Neural cell (in vitro differentiated cells): ENCODE measurements around the gene IGLL5. TPM values are rescaled to one million over a fixed set of nuclear protein-coding genes. Genes with fewer than 3 reads are reported as not detected.
"Not testable (repeated sequence)": the region's sequence is repeated elsewhere in the genome, so short reads cannot be mapped to it uniquely, and the experiment has no call there.

Source experiments
- H2AFZ ChIP-seq: fragments of 200-600, 300-800 bp; sonication (generic), shearing (Covaris generic); 2 replicates; pipeline ENCODE4 v1.6.0; 2014; ENCODE audit warnings: low read depth, mild to moderate bottlenecking, antibody characterized with exemption, low read length, moderate library complexity
- H3F3A ChIP-seq: fragments of 200-600 bp; shearing (Covaris generic); 2 replicates; pipeline ENCODE4 v1.6.1; 2016; ENCODE audit warnings: mild to moderate bottlenecking, moderate library complexity, mixed read lengths, antibody characterized with exemption, low read length; ENCODE audit not compliant: insufficient read depth, poor library complexity, severe bottlenecking
- H3K27ac ChIP-seq: fragments of 200-600, 300-800 bp; sonication (generic), shearing (Covaris generic); 2 replicates; pipeline ENCODE4 v1.5.1; 2014; ENCODE audit warnings: mild to moderate bottlenecking, low read length, moderate library complexity
- H3K27me3 ChIP-seq: fragments of 300-800, 200-600 bp; sonication (generic), shearing (Covaris generic); 2 replicates; pipeline ENCODE4 v1.6.0; 2014; ENCODE audit warnings: mild to moderate bottlenecking, low read depth, low read length, moderate library complexity; ENCODE audit not compliant: insufficient read depth
- H3K36me3 ChIP-seq: fragments of 300-800, 200-600 bp; sonication (generic), shearing (Covaris generic); 2 replicates; pipeline ENCODE4 v1.5.1; 2014; ENCODE audit warnings: mild to moderate bottlenecking, antibody characterized with exemption, low read length, moderate library complexity; ENCODE audit not compliant: insufficient read depth
- H3K4me2 ChIP-seq: fragments of 300-800, 200-600 bp; sonication (generic), shearing (Covaris generic); 2 replicates; pipeline ENCODE4 v1.6.0; 2014; ENCODE audit warnings: mild to moderate bottlenecking, low read length
- H3K4me3 ChIP-seq: fragments of 300-800, 200-600 bp; sonication (generic), shearing (Covaris generic); 2 replicates; pipeline ENCODE4 v1.5.1; 2014; ENCODE audit warnings: mild to moderate bottlenecking, low read length, moderate library complexity
- H3K79me2 ChIP-seq: fragments of 200-600 bp; shearing (Covaris generic); replicated peaks from 2 replicates; pipeline ENCODE4 v1.6.0; 2014; ENCODE audit warnings: mild to moderate bottlenecking, low read length, moderate library complexity; ENCODE audit not compliant: insufficient read depth
- H3K9ac ChIP-seq: fragments of 300-800, 200-600 bp; sonication (generic), shearing (Covaris generic); 2 replicates; pipeline ENCODE4 v1.6.1; 2016; ENCODE audit warnings: mild to moderate bottlenecking, low read length, mixed read lengths
- H3K9me2 ChIP-seq: fragments of 200-600 bp; shearing (Covaris generic); 2 replicates; pipeline ENCODE4 v1.6.1; 2016; ENCODE audit warnings: mild to moderate bottlenecking, low read length, mixed read lengths; ENCODE audit not compliant: insufficient read depth
- H3K9me3 ChIP-seq: fragments of 200-600, 300-800 bp; sonication (generic), shearing (Covaris generic); 2 replicates; pipeline ENCODE4 v1.6.1; 2016; ENCODE audit warnings: mild to moderate bottlenecking, mixed run types, low read length, moderate library complexity, mixed read lengths
- H4K20me1 ChIP-seq: fragments of 200-600 bp; shearing (Covaris generic); 2 replicates; pipeline ENCODE4 v1.6.1; 2016; ENCODE audit warnings: mild to moderate bottlenecking, mixed run types; ENCODE audit not compliant: insufficient read depth
- CTCF ChIP-seq: fragments of 450-650 bp; IDR thresholded peaks from 2 replicates; pipeline ENCODE4 v1.5.1; 2014; ENCODE audit warnings: antibody characterized with exemption, mild to moderate bottlenecking, moderate library complexity; ENCODE audit not compliant: poor library complexity, severe bottlenecking
- EP300 ChIP-seq: fragments of 450-650 bp; conservative IDR thresholded peaks from 2 replicates; pipeline ENCODE4 v1.6.1; 2014; ENCODE audit warnings: antibody characterized with exemption, mild to moderate bottlenecking, moderate library complexity; ENCODE audit not compliant: poor library complexity, severe bottlenecking
- EZH2 ChIP-seq: fragments of 200-600, 300-800 bp; shearing (Covaris generic), sonication (generic); IDR thresholded peaks from 2 replicates; pipeline ENCODE4 v1.6.1; 2014; ENCODE audit warnings: antibody characterized with exemption, low read length, borderline replicate concordance, mild to moderate bottlenecking; ENCODE audit not compliant: insufficient read depth, poor library complexity, severe bottlenecking
- MXI1 ChIP-seq: fragments of 450-650 bp; conservative IDR thresholded peaks from 2 replicates; pipeline ENCODE4 v1.6.1; 2014; ENCODE audit warnings: antibody characterized with exemption, mild to moderate bottlenecking; ENCODE audit not compliant: poor library complexity, severe bottlenecking
- POLR2AphosphoS5 ChIP-seq: IDR thresholded peaks from 2 replicates; pipeline ENCODE4 v1.6.1; 2012
- RAD21 ChIP-seq: fragments of 450-650 bp; conservative IDR thresholded peaks from 2 replicates; pipeline ENCODE4 v1.6.1; 2014; ENCODE audit warnings: antibody characterized with exemption, mild to moderate bottlenecking, moderate library complexity
- REST ChIP-seq: IDR thresholded peaks from 2 replicates; pipeline ENCODE4 v1.6.1; 2012; ENCODE audit warnings: borderline replicate concordance
- SMC3 ChIP-seq: fragments of 450-650 bp; conservative IDR thresholded peaks from 2 replicates; pipeline ENCODE4 v1.6.1; 2014; ENCODE audit warnings: antibody characterized with exemption, mild to moderate bottlenecking, moderate library complexity; ENCODE audit not compliant: poor library complexity
- TAF1 ChIP-seq: IDR thresholded peaks from 2 replicates; pipeline ENCODE4 v1.6.1; 2012; ENCODE audit warnings: low read depth
- polyA plus RNA-seq: library from polyadenylated mRNA; depleted of rRNA; stranded (reverse); fragments of >200 nt; gene quantifications from 2 replicates; pipeline ENCODE4 v1.2.3, GENCODE V29; 2014

IGLL5 gene
- polyA plus RNA-seq, 1 donor from 2014 or later = 0.19 TPM

- no peak for TF ChIP-seq EP300
- no peak for TF ChIP-seq EZH2
- no peak for TF ChIP-seq POLR2AphosphoS5
- no peak for TF ChIP-seq CTCF
- no peak for TF ChIP-seq MXI1
- no peak for TF ChIP-seq REST
- no peak for TF ChIP-seq SMC3
- no peak for TF ChIP-seq RAD21
- no peak for TF ChIP-seq TAF1
- no peaks in the 10 kb centered on the region for H3K79me2 ChIP-seq
- H3K9me2 ChIP-seq = no peaks in the 10 kb centered on the region
- no peak overlapping the region for H3K4me2 ChIP-seq
- no peaks in the 10 kb centered on the region for H3K36me3 ChIP-seq
- no peaks in the 10 kb centered on the region for H3F3A ChIP-seq
- H3K4me3 ChIP-seq = no peak overlapping the region
- no peaks in the 10 kb centered on the region for H3K27me3 ChIP-seq
- no peak overlapping the region for H3K9ac ChIP-seq
- H3K27ac ChIP-seq = no peak overlapping the region
- H3K9me3 ChIP-seq = no peaks in the 10 kb centered on the region
- no peaks in the 10 kb centered on the region for H4K20me1 ChIP-seq
- H2AFZ ChIP-seq = no peak overlapping the region
Measured at GRCh38 chr22:22902247-22903001, 14.8 kb downstream of the IGLL5 start.

GRCh38 chr22:22903355-22903777 is 15.8 kb downstream of the IGLL5 start:
- no peaks in the 10 kb centered on the region for H3K9me3 ChIP-seq
- no peaks in the 10 kb centered on the region for H4K20me1 ChIP-seq
- no peaks in the 10 kb centered on the region for H3K79me2 ChIP-seq
- TF ChIP-seq SMC3 (no peak), TAF1 (no peak), EZH2 (no peak), MXI1 (no peak), EP300 (no peak)
- H3K4me2 ChIP-seq = no peak overlapping the region
- no peak overlapping the region for H3K27ac ChIP-seq
- H3F3A ChIP-seq = no peaks in the 10 kb centered on the region
- H2AFZ ChIP-seq = no peak overlapping the region
- H3K4me3 ChIP-seq = no peak overlapping the region
- no peaks in the 10 kb centered on the region for H3K9me2 ChIP-seq
- H3K9ac ChIP-seq = no peak overlapping the region
- H3K36me3 ChIP-seq = no peaks in the 10 kb centered on the region
- H3K27me3 ChIP-seq = no peaks in the 10 kb centered on the region

- not testable (repeated sequence) for H4K20me1 ChIP-seq, H3K9me3 ChIP-seq, H3K9me2 ChIP-seq, H3K4me2 ChIP-seq, H3K4me3 ChIP-seq, H3K9ac ChIP-seq, H3F3A ChIP-seq, H3K79me2 ChIP-seq, H3K27me3 ChIP-seq, H3K27ac ChIP-seq, H3K36me3 ChIP-seq, H2AFZ ChIP-seq
Measured at GRCh38 chr22:22903781-22904192, 16.2 kb downstream of the IGLL5 start.

GRCh38 chr22:22904736-22905135 is 17.1 kb downstream of the IGLL5 start:
- not testable (repeated sequence) for H3K27me3 ChIP-seq, H3K36me3 ChIP-seq, H4K20me1 ChIP-seq, H3F3A ChIP-seq, H3K9me2 ChIP-seq, H3K4me3 ChIP-seq, H3K4me2 ChIP-seq, H3K9ac ChIP-seq, H3K27ac ChIP-seq, H3K9me3 ChIP-seq, H2AFZ ChIP-seq, H3K79me2 ChIP-seq

- not testable (repeated sequence) for H3K79me2 ChIP-seq, H3F3A ChIP-seq, H3K4me2 ChIP-seq, H3K9me2 ChIP-seq, H3K27ac ChIP-seq, H3K9ac ChIP-seq, H3K36me3 ChIP-seq, H3K4me3 ChIP-seq, H3K9me3 ChIP-seq, H2AFZ ChIP-seq, H4K20me1 ChIP-seq, H3K27me3 ChIP-seq
Measured at GRCh38 chr22:22906391-22906790, 18.8 kb downstream of the IGLL5 start.
